HG03108 (cell line): ENCODE measurements around the gene APOBEC3A.
"Not testable (repeated sequence)": the region's sequence is repeated elsewhere in the genome, so short reads cannot be mapped to it uniquely, and the experiment has no call there.

Experiments used
- ATAC-seq: cut with Tn5 transposase; IDR thresholded peaks from one replicate; pipeline ENCODE4 v1.9.1; 2021; ENCODE audit warnings: moderate library complexity; ENCODE audit not compliant: unreplicated experiment

Gene APOBEC3A

GRCh38 chr22:38957808-38958650 lies 620 bp downstream of the APOBEC3A start:
- no peak for ATAC-seq

- not testable (repeated sequence) for ATAC-seq
Measured at GRCh38 chr22:38958651-38958943, 1.2 kb downstream of the APOBEC3A start.

- no peak for ATAC-seq
Measured at GRCh38 chr22:38959590-38959989, 2.2 kb downstream of the APOBEC3A start.

- not testable (repeated sequence) for ATAC-seq
Measured at GRCh38 chr22:38960673-38961072, 3.3 kb downstream of the APOBEC3A start.

- not testable (repeated sequence) for ATAC-seq
Measured at GRCh38 chr22:38963291-38963738, 5.9 kb downstream of the APOBEC3A start.

GRCh38 chr22:38963872-38964271 lies 6.5 kb downstream of the APOBEC3A start:
- ATAC-seq, result no peak

- no peak for ATAC-seq
Measured at GRCh38 chr22:38964306-38964705, 6.9 kb downstream of the APOBEC3A start.

- ATAC-seq, result no peak
Measured at GRCh38 chr22:38964989-38965388, 7.6 kb downstream of the APOBEC3A start.

- no peak for ATAC-seq
Measured at GRCh38 chr22:38965614-38966379, 8.4 kb downstream of the APOBEC3A start.

- ATAC-seq, result no peak
Measured at GRCh38 chr22:38966380-38966702, 8.9 kb downstream of the APOBEC3A start.

- no peak for ATAC-seq
Measured at GRCh38 chr22:38966942-38967341, 9.5 kb downstream of the APOBEC3A start.

GRCh38 chr22:38967451-38968450 lies 10.3 kb downstream of the APOBEC3A start:
- ATAC-seq, result no peak

GRCh38 chr22:38968801-38969200 lies 11.4 kb downstream of the APOBEC3A start:
- no peak for ATAC-seq

- no peak for ATAC-seq
Measured at GRCh38 chr22:38970551-38970950, 13.1 kb downstream of the APOBEC3A start.

- ATAC-seq, result no peak
Measured at GRCh38 chr22:38971202-38971601, 13.8 kb downstream of the APOBEC3A start.

GRCh38 chr22:38971791-38972190 lies 14.4 kb downstream of the APOBEC3A start:
- no peak for ATAC-seq

GRCh38 chr22:38972558-38972957 lies 15.1 kb downstream of the APOBEC3A start:
- ATAC-seq, result no peak

GRCh38 chr22:38973289-38974169 lies 16.1 kb downstream of the APOBEC3A start:
- ATAC-seq, result no peak

GRCh38 chr22:38974170-38974825 lies 16.9 kb downstream of the APOBEC3A start:
- no peak for ATAC-seq

- ATAC-seq, result no peak
Measured at GRCh38 chr22:38974826-38975175, 17.4 kb downstream of the APOBEC3A start.
